HG02610 (cell line): ENCODE data around the gene CUL9.
A peak's percentile ranks its signal among the peaks of the same experiment; 100 is the strongest.

Experiments used
- ATAC-seq: cut with Tn5 transposase; IDR thresholded peaks from one replicate; pipeline ENCODE4 v1.9.1; 2021; ENCODE audit warnings: mild to moderate bottlenecking, moderate library complexity; ENCODE audit not compliant: unreplicated experiment

CUL9 gene

GRCh38 chr6:43226192-43226851, 44.3 kb downstream of the CUL9 start:
- ATAC-seq = no peak

- ATAC-seq = peak; percentile 75
These were observed 47.2 kb downstream of the CUL9 start, which contains the start of gene DNPH1 for GRCh38 chr6:43228951-43229802. Gene DNPH1, minus strand, starts transcription at chr6:43229481. Its CDS starts 25 bp downstream, at chr6:43229456.

- ATAC-seq = no peak
These were observed 48.0 kb downstream of the CUL9 start for GRCh38 chr6:43229803-43230620.

- ATAC-seq = no peak
These were observed 49.1 kb downstream of the CUL9 start for GRCh38 chr6:43231053-43231452.

GRCh38 chr6:43231735-43232450, 49.9 kb downstream of the CUL9 start:
- ATAC-seq = no peak

- ATAC-seq = no peak
These were observed 53.8 kb downstream of the CUL9 start for GRCh38 chr6:43235841-43236240.

- no peak for ATAC-seq
These were observed 57.1 kb downstream of the CUL9 start for GRCh38 chr6:43239054-43239453.

GRCh38 chr6:43240950-43241349, 59.0 kb downstream of the CUL9 start:
- no peak for ATAC-seq

GRCh38 chr6:43241446-43241845, 59.5 kb downstream of the CUL9 start:
- no peak for ATAC-seq

- ATAC-seq = no peak
These were observed 61.1 kb downstream of the CUL9 start, which contains the start of gene TTBK1 for GRCh38 chr6:43242908-43243663. Gene TTBK1, plus strand, starts transcription at chr6:43243481. Its CDS starts 3,180 bp downstream, at chr6:43246661.

- no peak for ATAC-seq
These were observed 61.8 kb downstream of the CUL9 start for GRCh38 chr6:43243664-43244321.

- peak; percentile 3 for ATAC-seq
These were observed 64.5 kb downstream of the CUL9 start for GRCh38 chr6:43246301-43247113.

- peak; percentile 81 for ATAC-seq
These were observed 65.4 kb downstream of the CUL9 start for GRCh38 chr6:43247114-43247999.

GRCh38 chr6:43248101-43248500, 66.1 kb downstream of the CUL9 start:
- no peak for ATAC-seq

- ATAC-seq = no peak
These were observed 66.8 kb downstream of the CUL9 start for GRCh38 chr6:43248791-43249190.

GRCh38 chr6:43250992-43251373, 69.0 kb downstream of the CUL9 start:
- ATAC-seq = no peak

- ATAC-seq = no peak
These were observed 71.4 kb downstream of the CUL9 start for GRCh38 chr6:43253401-43253800.
